ENCODE results near the gene TFF3.

TFF3 gene

DNA sequence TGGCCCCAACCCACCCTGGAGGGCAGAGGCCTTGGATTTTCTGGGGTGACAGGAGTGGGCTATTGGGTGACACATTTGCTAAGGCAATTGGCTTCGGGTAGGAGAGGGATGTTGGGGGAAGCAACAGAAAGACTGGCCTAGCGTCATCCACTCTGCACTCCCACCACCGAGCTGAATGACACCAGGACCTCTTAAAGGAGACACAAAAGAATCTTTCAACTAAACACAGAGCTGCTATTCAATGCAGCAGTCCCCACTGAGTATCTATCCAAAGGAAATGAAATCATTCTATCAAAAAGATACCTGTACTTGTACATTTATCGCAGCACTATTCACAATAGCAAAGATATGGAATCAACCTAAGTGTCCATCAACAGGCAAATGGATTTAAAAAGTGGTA, 29.4 kb upstream of the TFF3 start:
- TF ChIP-seq CTCF (IDR thresholded peaks at IDR 0.05) = no peak

- TF ChIP-seq CTCF (IDR thresholded peaks at IDR 0.05) = no peak
Observed at GRCh38 chr21:42343963-42344510, 28.8 kb upstream of the TFF3 start.

- TF ChIP-seq CTCF (IDR thresholded peaks at IDR 0.05) = no peak
Observed at GRCh38 chr21:42343556-42343955, 28.3 kb upstream of the TFF3 start.

DNA sequence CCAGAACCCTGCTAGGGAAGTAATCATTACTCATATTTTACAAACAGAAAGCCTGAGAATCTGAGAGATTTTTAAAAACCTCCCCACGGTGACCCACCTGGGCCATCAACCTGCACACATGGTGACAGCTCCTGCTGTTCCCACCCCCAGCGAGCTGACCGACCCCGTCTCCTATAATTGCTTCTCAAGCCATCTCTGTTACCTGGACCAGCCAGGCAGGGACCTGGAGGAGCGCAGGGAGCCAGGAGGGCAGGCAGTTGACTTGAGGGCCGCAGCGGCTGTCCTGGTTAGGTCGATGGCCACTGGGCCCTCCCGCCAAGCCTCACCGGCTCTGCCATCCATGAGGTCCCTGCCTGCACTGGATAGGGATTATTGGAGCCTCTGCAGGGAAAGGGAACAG, 27.9 kb upstream of the TFF3 start:
- no peak for TF ChIP-seq CTCF (IDR thresholded peaks at IDR 0.05)

- TF ChIP-seq CTCF (IDR thresholded peaks at IDR 0.05) = no peak
Observed at GRCh38 chr21:42341776-42342542, 26.8 kb upstream of the TFF3 start.

- TF ChIP-seq CTCF (IDR thresholded peaks at IDR 0.05) = no peak
Observed at GRCh38 chr21:42340187-42341050, 25.2 kb upstream of the TFF3 start.

GRCh38 chr21:42338729-42339715, 23.8 kb upstream of the TFF3 start:
- no peak for TF ChIP-seq CTCF (IDR thresholded peaks at IDR 0.05)

Measured in LNCAP (cell line).